Subcutaneous abdominal adipose tissue (tissue), 5 donors: Measurements from ENCODE around the gene SORBS1.

ENCODE experiments used
- H3K27ac ChIP-seq: one replicate; pipeline ENCODE4 v1.7.0; 2013; ENCODE audit warnings: low read depth, mild to moderate bottlenecking, inconsistent platforms, low read length, moderate library complexity
- H3K27me3 ChIP-seq, 5 donors: one replicate each; pipeline ENCODE4 v1.7.0; 2013; ENCODE audit warnings: low read length in 5 of 5, inconsistent platforms in 1 of 5; ENCODE audit not compliant: control insufficient read depth in 5 of 5, insufficient read depth in 4 of 5
- H3K36me3 ChIP-seq, 5 donors: one replicate each; pipeline ENCODE4 v1.7.0; 2013; ENCODE audit warnings: low read length in 5 of 5; ENCODE audit not compliant: control insufficient read depth in 5 of 5, insufficient read depth in 5 of 5
- H3K4me1 ChIP-seq, 5 donors: one replicate each; pipeline ENCODE4 v1.7.0; 2013; ENCODE audit warnings: low read length in 5 of 5, mild to moderate bottlenecking in 3 of 5, moderate library complexity in 1 of 5; ENCODE audit not compliant: control insufficient read depth in 5 of 5, insufficient read depth in 5 of 5
- H3K4me3 ChIP-seq, 5 donors: one replicate each; pipeline ENCODE4 v1.7.0; 2013; ENCODE audit warnings: low read length in 5 of 5, low read depth in 1 of 5
- H3K9ac ChIP-seq, 5 donors: one replicate each; pipeline ENCODE4 v1.7.0; 2013; ENCODE audit warnings: low read length in 5 of 5, mild to moderate bottlenecking in 4 of 5, moderate library complexity in 3 of 5
- H3K9me3 ChIP-seq, 5 donors: one replicate each; pipeline ENCODE4 v1.7.0; 2013; ENCODE audit warnings: low read length in 5 of 5; ENCODE audit not compliant: control insufficient read depth in 5 of 5
- donor health status: healthy.
- donor health status: healthy.
- donor health status: healthy.
- donor health status: healthy.
- donor health status: healthy.

The SORBS1 gene

GRCh38 chr10:95411635-95412034 is 149.5 kb downstream of the SORBS1 start:
- peak overlapping the region; percentile 99 for H3K27ac ChIP-seq
- no peaks in the 10 kb centered on the region for H3K9me3 ChIP-seq
- peak overlapping the region in 1 of 5 donors; percentile 98 for H3K9ac ChIP-seq
- H3K27me3 ChIP-seq = peaks cover 0 to 2% (median 0%) of the 10 kb centered on the region in 5 donors
- H3K4me3 ChIP-seq = peak overlapping the region in 4 of 5 donors; percentile 75 to 99 (median 82)
- H3K36me3 ChIP-seq = peaks cover 3 to 25% (median 8%) of the 10 kb centered on the region in 5 donors
- H3K4me1 ChIP-seq = peaks cover 23 to 91% (median 72%) of the 10 kb centered on the region in 5 donors

- Histone ChIP-seq H3K36me3 (peaks cover 11 to 49% (median 26%) of the 10 kb centered on the region in 5 donors), H3K9ac (peak overlapping the region; percentile 73 to 98 (median 84)), H3K4me1 (peaks cover 26 to 91% (median 72%) of the 10 kb centered on the region in 5 donors), H3K4me3 (no peak overlapping the region), H3K9me3 (no peaks in the 10 kb centered on the region), H3K27me3 (peaks cover 0 to 2% (median 0%) of the 10 kb centered on the region in 5 donors), H3K27ac (peak overlapping the region; percentile 99)
Measured at GRCh38 chr10:95408983-95409873, 151.9 kb downstream of the SORBS1 start.

- H3K27me3 ChIP-seq = peaks cover 0 to 2% (median 0%) of the 10 kb centered on the region in 5 donors
- H3K36me3 ChIP-seq = peaks cover 11 to 57% (median 33%) of the 10 kb centered on the region in 5 donors
- H3K4me1 ChIP-seq = peaks cover 25 to 85% (median 67%) of the 10 kb centered on the region in 5 donors
- peak overlapping the region in 1 of 5 donors; percentile 5 for H3K4me3 ChIP-seq
- peak overlapping the region; percentile 70 to 98 (median 73) for H3K9ac ChIP-seq
- H3K27ac ChIP-seq = peak overlapping the region; percentile 99
- H3K9me3 ChIP-seq = no peaks in the 10 kb centered on the region
Measured at GRCh38 chr10:95408148-95408960, 152.8 kb downstream of the SORBS1 start.

GRCh38 chr10:95407546-95407945 is 153.6 kb downstream of the SORBS1 start:
- Histone ChIP-seq H3K9me3 (no peaks in the 10 kb centered on the region), H3K9ac (peak overlapping the region; percentile 1 to 90 (median 71)), H3K4me1 (peaks cover 26 to 77% (median 59%) of the 10 kb centered on the region in 5 donors), H3K27ac (peak overlapping the region; percentile 99), H3K36me3 (peaks cover 11 to 62% (median 38%) of the 10 kb centered on the region in 5 donors), H3K27me3 (peaks cover 0 to 2% (median 0%) of the 10 kb centered on the region in 5 donors), H3K4me3 (no peak overlapping the region)

GRCh38 chr10:95406651-95407280 is 154.4 kb downstream of the SORBS1 start:
- H3K36me3 ChIP-seq = peaks cover 12 to 68% (median 44%) of the 10 kb centered on the region in 5 donors

GRCh38 chr10:95405655-95406054 is 155.5 kb downstream of the SORBS1 start:
- H3K36me3 ChIP-seq = peaks cover 16 to 76% (median 50%) of the 10 kb centered on the region in 5 donors
- H3K9ac ChIP-seq = peak overlapping the region in 1 of 5 donors; percentile 48
- no peak overlapping the region for H3K4me3 ChIP-seq
- H3K27me3 ChIP-seq = peaks cover 0 to 2% (median 0%) of the 10 kb centered on the region in 5 donors
- H3K9me3 ChIP-seq = no peaks in the 10 kb centered on the region
- peaks cover 26 to 70% (median 56%) of the 10 kb centered on the region in 5 donors for H3K4me1 ChIP-seq
- peak overlapping the region; percentile 99 for H3K27ac ChIP-seq

More at GRCh38 chr10:95406651-95407280, 154.4 kb downstream of the SORBS1 start:
- H3K27ac ChIP-seq = peak overlapping the region; percentile 99
- no peak overlapping the region for H3K4me3 ChIP-seq
- H3K27me3 ChIP-seq = peaks cover 0 to 2% (median 0%) of the 10 kb centered on the region in 5 donors
- peak overlapping the region in 4 of 5 donors; percentile 50 to 73 (median 61) for H3K9ac ChIP-seq
- H3K9me3 ChIP-seq = no peaks in the 10 kb centered on the region
- peaks cover 26 to 75% (median 59%) of the 10 kb centered on the region in 5 donors for H3K4me1 ChIP-seq

- Histone ChIP-seq H3K36me3 (peaks cover 14 to 77% (median 57%) of the 10 kb centered on the region in 5 donors), H3K4me1 (peaks cover 23 to 62% (median 57%) of the 10 kb centered on the region in 5 donors), H3K9me3 (no peaks in the 10 kb centered on the region), H3K9ac (no peak overlapping the region), H3K27me3 (peaks cover 0 to 2% (median 0%) of the 10 kb centered on the region in 5 donors), H3K4me3 (no peak overlapping the region), H3K27ac (peak overlapping the region; percentile 99)
Measured at GRCh38 chr10:95404864-95405263, 156.3 kb downstream of the SORBS1 start.

GRCh38 chr10:95404462-95404858 is 156.7 kb downstream of the SORBS1 start:
- Histone ChIP-seq H3K27ac (peak overlapping the region; percentile 99), H3K4me1 (peaks cover 23 to 59% (median 53%) of the 10 kb centered on the region in 5 donors), H3K36me3 (peaks cover 16 to 78% (median 57%) of the 10 kb centered on the region in 5 donors), H3K27me3 (peaks cover 0 to 2% (median 0%) of the 10 kb centered on the region in 5 donors), H3K9me3 (no peaks in the 10 kb centered on the region), H3K9ac (no peak overlapping the region), H3K4me3 (no peak overlapping the region)
